Gastroesophageal sphincter (tissue), 4 donors: ENCODE data around the gene PASD1. TPM values are rescaled to one million over a fixed set of nuclear protein-coding genes. Genes with fewer than 3 reads are reported as not detected.
"Not testable (repeated sequence)": the region's sequence is repeated elsewhere in the genome, so short reads cannot be mapped to it uniquely, and the experiment has no call there.

ENCODE experiments used
- ATAC-seq: fragments of 150-250 bp; one replicate; pipeline ENCODE4 v1.9.1; 2016; ENCODE audit warnings: mild to moderate bottlenecking, moderate library complexity
- H3K27ac ChIP-seq, 4 donors: fragments of 200-600 bp; sonication (generic) in 3 of 4; 1 replicate in 3 of 4; 2 replicates in 1 of 4; pipeline ENCODE4 v1.5.1; 2016 to 2019
- H3K27me3 ChIP-seq: fragments of 200-600 bp; sonication (generic); one replicate; pipeline ENCODE4 v1.5.1; 2019
- H3K36me3 ChIP-seq, 2 donors: fragments of 200-600 bp; sonication (generic); one replicate each; pipeline ENCODE4 v1.5.1; 2019; ENCODE audit warnings: control low read depth in 1 of 2
- H3K4me1 ChIP-seq, 3 donors: fragments of 200-600 bp; sonication (generic); 1 replicate in 2 of 3; 2 replicates in 1 of 3; pipeline ENCODE4 v1.5.1; 2016 to 2019; ENCODE audit warnings: control low read depth in 2 of 3
- H3K4me3 ChIP-seq, 2 donors: fragments of 200-600 bp; sonication (generic); one replicate each; pipeline ENCODE4 v1.5.1; 2019; ENCODE audit warnings: mild to moderate bottlenecking in 1 of 2, moderate library complexity in 1 of 2
- H3K9me3 ChIP-seq, 3 donors: fragments of 200-600 bp; sonication (generic); one replicate each; pipeline ENCODE4 v1.5.1; 2017 to 2019; ENCODE audit warnings: control low read depth in 2 of 3
- EP300 ChIP-seq: sonication (generic); formaldehyde crosslinking; IDR thresholded peaks from one replicate; pipeline ENCODE4 v1.6.1; 2017; ENCODE audit warnings: antibody characterized with exemption, mild to moderate bottlenecking
- POLR2A ChIP-seq, 2 donors: fragments of 450-650 bp; IDR thresholded peaks; one replicate each; pipeline ENCODE4 v1.6.1; 2017; ENCODE audit warnings: antibody characterized with exemption in 2 of 2, mild to moderate bottlenecking in 2 of 2, moderate library complexity in 1 of 2
- POLR2AphosphoS5 ChIP-seq: sonication (generic); formaldehyde crosslinking; IDR thresholded peaks from one replicate; pipeline ENCODE4 v1.6.1; 2017; ENCODE audit warnings: antibody characterized with exemption
- WGBS, 2 donors: methylation state at CpG; one replicate each; pipeline ENCODE4 v1.1.5; 2018; ENCODE audit warnings: low coverage in 1 of 2; 5-methylcytosine and 5-hydroxymethylcytosine counted together
- total RNA-seq, 4 donors: library from RNA; depleted of rRNA; stranded (reverse); fragments of >200 nt; gene quantifications; one replicate each; pipeline ENCODE4 v1.1.0, GENCODE V29; 2016
- TF ChIP-seq, protein P1 (sequence below), 4 experiments: fragments of 200-600 bp in 2 of 4; fragments of 450-650 bp in 2 of 4; sonication (generic) in 1 of 4; IDR thresholded peaks; one replicate each; pipeline ENCODE4 v1.5.1; 2017 to 2019; ENCODE audit warnings: antibody characterized with exemption in 4 of 4, mild to moderate bottlenecking in 2 of 4, moderate library complexity in 2 of 4

The PASD1 gene
- total RNA-seq, 4 donors from 2014 or later, result not detected

- Histone ChIP-seq H3K36me3 (no peaks in the 10 kb centered on the region), H3K4me3 (no peak overlapping the region), H3K9me3 (no peaks in the 10 kb centered on the region), H3K27me3 (no peaks in the 10 kb centered on the region), H3K4me1 (no peaks in the 10 kb centered on the region), H3K27ac (no peak overlapping the region)
- no peak for ATAC-seq
- no peak for TF ChIP-seq POLR2AphosphoS5
- TF ChIP-seq, protein P1, sequence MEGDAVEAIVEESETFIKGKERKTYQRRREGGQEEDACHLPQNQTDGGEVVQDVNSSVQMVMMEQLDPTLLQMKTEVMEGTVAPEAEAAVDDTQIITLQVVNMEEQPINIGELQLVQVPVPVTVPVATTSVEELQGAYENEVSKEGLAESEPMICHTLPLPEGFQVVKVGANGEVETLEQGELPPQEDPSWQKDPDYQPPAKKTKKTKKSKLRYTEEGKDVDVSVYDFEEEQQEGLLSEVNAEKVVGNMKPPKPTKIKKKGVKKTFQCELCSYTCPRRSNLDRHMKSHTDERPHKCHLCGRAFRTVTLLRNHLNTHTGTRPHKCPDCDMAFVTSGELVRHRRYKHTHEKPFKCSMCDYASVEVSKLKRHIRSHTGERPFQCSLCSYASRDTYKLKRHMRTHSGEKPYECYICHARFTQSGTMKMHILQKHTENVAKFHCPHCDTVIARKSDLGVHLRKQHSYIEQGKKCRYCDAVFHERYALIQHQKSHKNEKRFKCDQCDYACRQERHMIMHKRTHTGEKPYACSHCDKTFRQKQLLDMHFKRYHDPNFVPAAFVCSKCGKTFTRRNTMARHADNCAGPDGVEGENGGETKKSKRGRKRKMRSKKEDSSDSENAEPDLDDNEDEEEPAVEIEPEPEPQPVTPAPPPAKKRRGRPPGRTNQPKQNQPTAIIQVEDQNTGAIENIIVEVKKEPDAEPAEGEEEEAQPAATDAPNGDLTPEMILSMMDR (IDR thresholded peaks at IDR 0.05), result no peak
- TF ChIP-seq EP300, result no peak
- TF ChIP-seq POLR2A (IDR thresholded peaks at IDR 0.05), result no peak
Observed at GRCh38 chrX:151536571-151536970, 26.9 kb upstream of the PASD1 start.

DNA sequence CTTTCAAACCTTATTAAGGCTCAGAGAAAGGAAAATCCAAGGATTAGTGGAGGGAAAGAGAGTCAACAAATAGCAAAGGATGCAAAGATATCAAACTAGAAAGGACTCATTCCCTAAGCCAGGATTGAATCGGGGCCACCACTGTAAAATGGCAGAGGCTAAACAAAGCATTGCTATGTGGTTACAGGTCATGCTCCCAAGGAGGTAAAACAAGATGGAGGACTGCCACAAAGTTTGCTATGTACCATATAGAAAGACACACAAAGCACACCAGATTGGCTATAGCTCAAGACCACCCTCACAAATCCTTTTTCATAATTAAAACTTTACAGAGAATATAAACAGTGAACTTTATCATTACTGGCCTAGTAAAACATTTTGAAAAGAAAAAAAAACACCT, 25.9 kb upstream of the PASD1 start:
- WGBS, 2 donors, result 50 to 67% methylated on average over 1 of the region's 1 CpG

GRCh38 chrX:151538190-151539122, 25.0 kb upstream of the PASD1 start:
- Histone ChIP-seq H3K27me3 (no peaks in the 10 kb centered on the region), H3K36me3 (no peaks in the 10 kb centered on the region), H3K4me3 (no peak overlapping the region), H3K4me1 (no peaks in the 10 kb centered on the region), H3K27ac (no peak overlapping the region), H3K9me3 (no peaks in the 10 kb centered on the region)
- WGBS, 2 donors, result 47% methylated on average over 3 of the region's 3 CpGs; no CpG with 5 or more reads in 1 of the 2 donors
- no peak for ATAC-seq
- TF ChIP-seq EP300 (no peak), POLR2AphosphoS5 (no peak), POLR2A (IDR thresholded peaks at IDR 0.05) (no peak)
- TF ChIP-seq, protein P1 (IDR thresholded peaks at IDR 0.05), result no peak

More for the DNA sequence above, 25.9 kb upstream of the PASD1 start:
- no peaks in the 10 kb centered on the region for H3K36me3 ChIP-seq
- no peak for ATAC-seq
- H3K27ac ChIP-seq, result no peak overlapping the region
- H3K9me3 ChIP-seq, result no peaks in the 10 kb centered on the region
- TF ChIP-seq POLR2A (IDR thresholded peaks at IDR 0.05), result no peak
- no peak for TF ChIP-seq POLR2AphosphoS5
- TF ChIP-seq, protein P1 (IDR thresholded peaks at IDR 0.05), result no peak
- TF ChIP-seq EP300, result no peak
- H3K4me3 ChIP-seq, result no peak overlapping the region
- H3K4me1 ChIP-seq, result no peaks in the 10 kb centered on the region
- H3K27me3 ChIP-seq, result no peaks in the 10 kb centered on the region

DNA sequence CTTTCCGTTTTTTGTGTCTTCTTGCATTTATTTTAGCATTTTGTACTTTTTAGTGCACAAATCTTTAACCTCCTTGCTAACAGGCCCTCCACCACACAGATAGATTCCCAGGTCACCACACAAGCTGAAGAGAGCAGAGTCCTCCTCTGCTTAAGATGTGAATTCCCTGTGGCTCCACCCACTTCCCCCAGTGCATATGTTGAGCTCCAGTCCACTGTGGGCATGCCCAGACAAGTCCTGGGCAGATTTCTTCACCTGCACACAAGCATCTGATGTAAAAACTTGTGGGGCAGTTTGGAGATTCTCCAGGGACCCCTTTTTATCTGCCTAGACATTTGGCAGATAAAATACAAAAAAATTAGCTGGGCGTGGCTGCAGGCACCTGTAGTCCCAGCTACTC, 19.8 kb upstream of the PASD1 start:
- no peaks in the 10 kb centered on the region for H3K27me3 ChIP-seq
- H3K36me3 ChIP-seq, result no peaks in the 10 kb centered on the region
- no peak overlapping the region for H3K4me3 ChIP-seq
- no peak for TF ChIP-seq EP300
- TF ChIP-seq, protein P1 (IDR thresholded peaks at IDR 0.05), result no peak
- H3K9me3 ChIP-seq, result no peaks in the 10 kb centered on the region
- no peaks in the 10 kb centered on the region for H3K4me1 ChIP-seq
- 38 to 67% methylated on average over 1 to 2 of the region's 2 CpGs for WGBS, 2 donors
- no peak for ATAC-seq
- no peak overlapping the region for H3K27ac ChIP-seq

DNA sequence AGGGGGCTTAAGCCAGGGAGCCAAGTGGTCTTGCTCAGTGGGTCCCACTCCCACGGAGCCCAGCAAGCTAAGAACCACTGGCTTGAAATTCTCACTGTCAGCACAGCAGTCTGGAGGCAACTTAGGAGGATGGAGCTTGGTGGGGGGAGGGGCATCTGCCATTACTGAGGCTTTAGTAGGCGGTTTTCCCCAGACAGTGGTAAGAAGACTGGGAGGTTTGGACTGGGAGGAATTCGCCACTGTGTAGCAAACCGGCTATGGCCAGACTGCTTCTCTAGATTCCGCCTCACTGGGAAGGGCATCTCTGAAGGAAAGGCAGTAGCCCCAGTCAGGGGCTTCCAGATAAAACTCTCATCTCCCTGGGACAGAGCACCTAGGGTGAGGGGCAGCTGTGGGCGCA, 17.2 kb upstream of the PASD1 start:
- not testable (repeated sequence) for H3K4me1 ChIP-seq, ATAC-seq, H3K9me3 ChIP-seq, H3K27me3 ChIP-seq, H3K36me3 ChIP-seq, H3K4me3 ChIP-seq, H3K27ac ChIP-seq
- no CpG with 5 or more reads among the region's 6 CpGs for WGBS, 2 donors

- not testable (repeated sequence) for H3K4me1 ChIP-seq, H3K9me3 ChIP-seq, H3K27me3 ChIP-seq, ATAC-seq, H3K4me3 ChIP-seq, H3K36me3 ChIP-seq, H3K27ac ChIP-seq
- WGBS, 2 donors, result no CpG with 5 or more reads among the region's 25 CpGs
Observed at GRCh38 chrX:151551176-151551575, 12.3 kb upstream of the PASD1 start.
